ENCODE data around the gene MAGI3.

Gene MAGI3

DNA sequence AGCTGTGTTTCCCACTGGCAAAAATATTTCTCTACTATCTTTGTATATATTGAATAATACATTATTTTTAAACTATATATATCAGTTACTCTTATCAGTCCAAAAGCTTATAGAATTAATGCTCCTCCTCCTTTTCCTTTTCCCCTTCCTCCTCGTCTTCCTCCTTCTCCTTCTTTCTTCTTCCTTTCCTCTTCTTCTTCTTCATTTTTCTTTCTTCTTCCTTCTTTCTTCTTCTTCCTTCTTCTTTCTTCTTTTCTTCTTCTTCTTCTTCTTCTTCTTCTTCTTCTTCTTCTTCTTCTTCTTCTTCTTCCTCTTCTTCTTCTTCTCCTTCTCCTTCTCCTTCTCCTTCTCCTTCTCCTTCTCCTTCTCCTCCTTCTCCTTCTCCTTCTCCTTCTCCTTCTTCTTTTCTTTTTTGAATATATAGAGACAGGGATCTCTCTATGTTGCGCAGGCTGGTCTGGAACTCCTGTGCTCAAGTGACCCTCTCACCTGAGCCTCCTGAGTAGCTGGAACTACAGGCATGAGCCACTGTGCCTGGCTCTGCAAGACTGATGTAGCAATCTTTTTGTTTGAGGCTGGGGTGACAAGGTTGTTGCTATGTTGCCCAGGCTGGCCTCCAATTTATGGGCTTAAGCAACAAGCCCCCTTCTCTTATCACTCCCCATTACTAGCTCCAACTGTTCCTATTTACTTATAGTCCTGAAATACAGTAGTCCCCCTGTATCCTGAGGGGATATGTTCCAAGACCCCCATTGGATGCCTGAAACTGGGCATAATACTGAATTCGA is 47.4 kb downstream of the MAGI3 start:
- H3K4me3 ChIP-seq (ENCODE audit: severe bottlenecking) = no peak overlapping the region
- H3K4me1 ChIP-seq (ENCODE audit: insufficient read depth, poor library complexity, severe bottlenecking) = no peaks in the 10 kb centered on the region
- no peak for ATAC-seq (ENCODE audit: low read depth)
- H3K36me3 ChIP-seq (ENCODE audit: low read depth) = no peaks in the 10 kb centered on the region
- H3K27me3 ChIP-seq (ENCODE audit: insufficient read depth, poor library complexity, severe bottlenecking) = no peaks in the 10 kb centered on the region
- DNase-seq (ENCODE audit: low spot score) = no peak
- H3K9me3 ChIP-seq (ENCODE audit: severe bottlenecking) = no peaks in the 10 kb centered on the region
- no peak overlapping the region for H3K27ac ChIP-seq (ENCODE audit: poor library complexity, severe bottlenecking)
- TF ChIP-seq, protein P1, sequence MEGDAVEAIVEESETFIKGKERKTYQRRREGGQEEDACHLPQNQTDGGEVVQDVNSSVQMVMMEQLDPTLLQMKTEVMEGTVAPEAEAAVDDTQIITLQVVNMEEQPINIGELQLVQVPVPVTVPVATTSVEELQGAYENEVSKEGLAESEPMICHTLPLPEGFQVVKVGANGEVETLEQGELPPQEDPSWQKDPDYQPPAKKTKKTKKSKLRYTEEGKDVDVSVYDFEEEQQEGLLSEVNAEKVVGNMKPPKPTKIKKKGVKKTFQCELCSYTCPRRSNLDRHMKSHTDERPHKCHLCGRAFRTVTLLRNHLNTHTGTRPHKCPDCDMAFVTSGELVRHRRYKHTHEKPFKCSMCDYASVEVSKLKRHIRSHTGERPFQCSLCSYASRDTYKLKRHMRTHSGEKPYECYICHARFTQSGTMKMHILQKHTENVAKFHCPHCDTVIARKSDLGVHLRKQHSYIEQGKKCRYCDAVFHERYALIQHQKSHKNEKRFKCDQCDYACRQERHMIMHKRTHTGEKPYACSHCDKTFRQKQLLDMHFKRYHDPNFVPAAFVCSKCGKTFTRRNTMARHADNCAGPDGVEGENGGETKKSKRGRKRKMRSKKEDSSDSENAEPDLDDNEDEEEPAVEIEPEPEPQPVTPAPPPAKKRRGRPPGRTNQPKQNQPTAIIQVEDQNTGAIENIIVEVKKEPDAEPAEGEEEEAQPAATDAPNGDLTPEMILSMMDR (IDR thresholded peaks at IDR 0.05; ENCODE audit: poor library complexity, severe bottlenecking) = no peak

DNA sequence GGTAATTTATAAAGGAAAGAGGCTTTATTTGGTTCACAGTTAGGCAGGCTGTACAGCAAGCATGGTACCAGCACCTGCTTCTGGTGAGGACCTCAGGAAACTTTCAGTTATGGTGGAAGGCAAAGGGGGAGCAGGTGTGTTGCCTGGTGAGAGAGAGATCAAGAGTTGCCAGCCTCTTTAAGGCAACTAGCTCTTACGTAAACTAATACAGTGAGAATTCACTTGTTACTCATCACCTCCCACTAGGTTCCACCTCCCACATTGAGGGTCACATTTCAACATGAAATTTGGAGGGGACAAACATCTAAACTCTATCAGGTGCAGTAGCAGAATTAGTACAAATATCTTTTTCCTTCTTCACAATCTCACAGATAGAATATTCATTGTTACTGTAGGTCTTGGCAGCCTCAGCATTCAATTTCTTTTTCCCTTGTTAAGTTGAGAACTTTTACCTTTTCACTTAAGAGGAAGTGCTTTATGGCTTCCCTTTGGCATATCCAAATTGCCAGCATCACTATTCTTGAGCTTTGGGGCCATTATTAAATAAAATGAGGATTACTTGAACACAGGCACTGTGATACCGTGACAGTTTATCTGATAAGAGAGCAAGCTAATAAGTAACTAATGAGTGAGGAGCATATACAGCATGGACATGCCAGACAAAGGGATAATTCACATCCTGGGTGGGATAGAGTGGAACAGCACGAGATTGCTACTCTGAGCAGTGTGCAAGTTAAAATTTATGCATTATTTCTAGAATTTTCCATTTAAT is 48.4 kb downstream of the MAGI3 start:
- no peak for DNase-seq (ENCODE audit: low spot score)
- Histone ChIP-seq H3K36me3 (ENCODE audit: low read depth) (no peaks in the 10 kb centered on the region; the same call in 1 of the 2 replicates), H3K27me3 (ENCODE audit: insufficient read depth, poor library complexity, severe bottlenecking) (no peaks in the 10 kb centered on the region), H3K4me3 (ENCODE audit: severe bottlenecking) (no peak overlapping the region), H3K27ac (ENCODE audit: poor library complexity, severe bottlenecking) (no peak overlapping the region), H3K9me3 (ENCODE audit: severe bottlenecking) (no peaks in the 10 kb centered on the region), H3K4me1 (ENCODE audit: insufficient read depth, poor library complexity, severe bottlenecking) (no peaks in the 10 kb centered on the region)
- no peak for ATAC-seq (ENCODE audit: low read depth)
- TF ChIP-seq, protein P1 (IDR thresholded peaks at IDR 0.05; ENCODE audit: poor library complexity, severe bottlenecking) = no peak

DNA sequence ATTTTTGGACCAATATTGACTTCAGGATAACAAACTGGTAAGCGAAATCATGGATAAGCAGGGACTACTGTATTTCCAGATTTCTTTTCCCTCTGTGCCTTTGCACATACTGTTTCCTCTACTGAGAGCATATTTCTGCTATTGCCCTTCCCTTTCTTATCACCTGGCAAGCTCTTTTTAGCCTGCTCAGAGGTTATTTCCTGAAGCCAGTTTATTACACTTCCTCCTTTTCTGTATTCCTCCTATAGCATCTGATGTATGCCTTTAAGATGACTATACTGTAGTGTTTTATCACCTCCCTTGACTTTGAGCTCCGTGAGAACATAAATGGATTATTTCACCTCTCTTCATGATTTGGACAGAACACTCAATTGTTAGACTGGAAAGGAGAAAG is 49.0 kb downstream of the MAGI3 start:
- no peaks in the 10 kb centered on the region for H3K9me3 ChIP-seq (ENCODE audit: severe bottlenecking)
- no peak for ATAC-seq (ENCODE audit: low read depth)
- H3K27ac ChIP-seq (ENCODE audit: poor library complexity, severe bottlenecking) = no peak overlapping the region
- H3K4me3 ChIP-seq (ENCODE audit: severe bottlenecking) = no peak overlapping the region
- DNase-seq (ENCODE audit: low spot score) = no peak
- TF ChIP-seq, protein P1 (IDR thresholded peaks at IDR 0.05; ENCODE audit: poor library complexity, severe bottlenecking) = no peak
- H3K36me3 ChIP-seq (ENCODE audit: low read depth) = no peaks in the 10 kb centered on the region; the same call in 1 of the 2 replicates
- H3K27me3 ChIP-seq (ENCODE audit: insufficient read depth, poor library complexity, severe bottlenecking) = no peaks in the 10 kb centered on the region
- H3K4me1 ChIP-seq (ENCODE audit: insufficient read depth, poor library complexity, severe bottlenecking) = no peaks in the 10 kb centered on the region

DNA sequence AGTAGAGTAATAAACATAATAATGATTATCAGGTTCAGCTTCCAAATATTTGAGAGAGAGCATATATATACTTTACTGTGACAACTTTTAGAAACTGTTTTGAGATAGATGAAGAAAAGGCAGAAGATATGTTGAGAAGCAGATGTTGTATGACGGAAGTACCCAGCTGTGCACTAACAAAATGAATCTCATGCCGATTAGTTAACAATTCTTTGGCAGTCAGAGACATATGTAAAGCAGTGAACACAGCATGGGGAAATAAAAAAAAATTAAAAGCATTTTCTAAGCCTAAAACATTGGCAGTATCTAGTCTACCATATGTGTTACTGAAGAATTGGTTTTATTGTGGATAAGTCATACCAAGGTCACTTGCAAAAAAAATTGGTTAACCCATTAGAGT is 51.8 kb downstream of the MAGI3 start:
- H3K9me3 ChIP-seq (ENCODE audit: severe bottlenecking) = no peaks in the 10 kb centered on the region
- no peak for DNase-seq (ENCODE audit: low spot score)
- no peak for ATAC-seq (ENCODE audit: low read depth)
- no peak overlapping the region for H3K27ac ChIP-seq (ENCODE audit: poor library complexity, severe bottlenecking)
- H3K4me1 ChIP-seq (ENCODE audit: insufficient read depth, poor library complexity, severe bottlenecking) = no peaks in the 10 kb centered on the region
- peaks cover 3% of the 10 kb centered on the region; the same call in 1 of the 2 replicates for H3K36me3 ChIP-seq (ENCODE audit: low read depth)
- TF ChIP-seq, protein P1 (IDR thresholded peaks at IDR 0.05; ENCODE audit: poor library complexity, severe bottlenecking) = no peak
- H3K4me3 ChIP-seq (ENCODE audit: severe bottlenecking) = no peak overlapping the region
- H3K27me3 ChIP-seq (ENCODE audit: insufficient read depth, poor library complexity, severe bottlenecking) = no peaks in the 10 kb centered on the region
